ENCODE results near the gene VIPAS39.

VIPAS39 gene

DNA sequence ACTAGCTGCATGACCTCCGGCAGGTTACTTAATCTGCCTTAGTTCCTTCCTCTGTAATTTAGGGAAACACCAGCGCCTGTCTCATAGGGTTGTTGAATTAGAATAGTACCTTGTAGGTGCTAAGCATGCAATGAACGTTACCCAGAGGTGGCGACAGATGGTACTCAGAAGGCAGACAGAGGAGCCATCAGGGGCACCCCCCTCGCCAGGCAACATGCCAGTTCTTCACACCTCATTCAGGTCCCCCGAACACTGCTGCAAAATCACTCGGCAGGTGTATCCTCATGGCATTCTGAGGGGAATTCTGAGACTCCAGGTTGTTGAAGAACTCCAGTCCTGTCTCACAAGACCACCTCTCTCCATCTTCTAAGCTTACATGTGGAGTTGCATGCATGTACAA is 31.2 kb upstream of the VIPAS39 start:
- Histone ChIP-seq H3K36me3 (ENCODE audit: insufficient read depth, low read length) (no peaks in the 10 kb centered on the region), H2AFZ (ENCODE audit: low read length, unreplicated experiment) (no peak overlapping the region), H3K79me2 (ENCODE audit: control insufficient read depth, insufficient read depth, low read length, unreplicated experiment) (no peaks in the 10 kb centered on the region), H3K27me3 (ENCODE audit: insufficient read depth, low read length) (no peaks in the 10 kb centered on the region), H3K27ac (ENCODE audit: low read depth, low read length) (no peak overlapping the region), H3K4me1 (ENCODE audit: control insufficient read depth, insufficient read depth, low read length, unreplicated experiment) (no peaks in the 10 kb centered on the region), H3K4me3 (ENCODE audit: low read depth, low read length) (no peak overlapping the region)

DNA sequence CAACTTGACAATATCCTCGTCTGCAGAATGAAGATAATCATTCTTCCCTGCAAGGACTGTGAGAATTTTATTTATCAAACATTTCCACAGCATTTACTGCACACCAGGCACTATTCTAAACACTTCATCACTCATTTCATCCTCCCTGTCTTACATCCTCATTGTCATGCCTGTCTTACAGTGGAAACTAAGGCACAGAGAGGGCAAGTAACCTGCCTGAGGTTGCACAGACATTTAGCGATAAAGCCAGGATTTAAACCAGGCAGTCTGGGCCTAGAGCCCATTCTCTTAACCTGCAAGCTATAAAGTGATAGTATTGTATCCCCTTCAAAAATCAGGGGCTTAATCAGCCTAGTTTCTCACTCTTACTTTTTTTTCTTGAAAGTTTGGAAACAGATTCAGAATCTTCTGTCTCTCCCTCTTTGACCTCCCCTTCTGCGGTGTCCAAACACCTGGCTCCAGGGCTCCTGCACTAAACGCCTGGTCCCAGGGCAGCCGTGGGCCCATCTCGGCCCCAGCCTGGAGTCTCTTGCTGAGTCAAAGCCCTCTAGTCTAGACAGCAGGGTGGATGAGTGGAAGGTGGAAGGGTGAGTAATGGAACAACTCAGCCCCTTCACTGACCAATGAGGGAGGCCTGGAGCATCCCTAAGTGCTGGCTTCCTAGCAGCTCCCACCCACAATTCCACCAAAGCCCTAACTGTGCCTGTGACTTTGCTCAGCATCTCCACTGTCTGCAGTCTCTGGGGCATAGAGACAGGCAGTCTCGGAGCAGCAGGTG is 28.7 kb upstream of the VIPAS39 start:
- Histone ChIP-seq H3K4me1 (ENCODE audit: control insufficient read depth, insufficient read depth, low read length, unreplicated experiment) (no peaks in the 10 kb centered on the region), H3K79me2 (ENCODE audit: control insufficient read depth, insufficient read depth, low read length, unreplicated experiment) (no peaks in the 10 kb centered on the region), H3K27me3 (ENCODE audit: insufficient read depth, low read length) (no peaks in the 10 kb centered on the region), H3K27ac (ENCODE audit: low read depth, low read length) (no peak overlapping the region), H2AFZ (ENCODE audit: low read length, unreplicated experiment) (no peak overlapping the region), H3K36me3 (ENCODE audit: insufficient read depth, low read length) (no peaks in the 10 kb centered on the region), H3K4me3 (ENCODE audit: low read depth, low read length) (no peak overlapping the region)

DNA sequence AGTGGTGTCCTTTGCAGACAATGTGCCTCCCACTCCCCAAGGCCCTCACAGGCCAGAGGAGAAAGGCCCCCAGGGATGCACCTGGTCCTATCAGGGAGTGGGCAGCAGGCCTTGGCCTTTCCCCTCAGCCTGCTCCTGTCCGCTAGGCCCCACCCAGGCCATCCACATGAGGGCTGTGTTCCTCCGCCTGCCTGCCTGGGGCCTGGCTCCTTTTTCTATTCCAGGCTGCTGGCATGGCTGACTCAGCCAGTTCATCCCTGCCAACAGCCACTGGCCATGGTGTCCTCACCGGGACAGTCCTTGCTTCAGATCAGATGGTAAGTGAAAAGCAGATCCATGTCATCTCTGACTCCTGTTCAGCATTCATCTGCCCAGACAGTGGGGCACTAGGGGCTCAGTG is 27.9 kb upstream of the VIPAS39 start:
- no peaks in the 10 kb centered on the region for H3K79me2 ChIP-seq (ENCODE audit: control insufficient read depth, insufficient read depth, low read length, unreplicated experiment)
- no peak overlapping the region for H3K27ac ChIP-seq (ENCODE audit: low read depth, low read length)
- no peak overlapping the region for H2AFZ ChIP-seq (ENCODE audit: low read length, unreplicated experiment)
- no peaks in the 10 kb centered on the region for H3K36me3 ChIP-seq (ENCODE audit: insufficient read depth, low read length)
- H3K27me3 ChIP-seq (ENCODE audit: insufficient read depth, low read length): no peaks in the 10 kb centered on the region
- H3K4me1 ChIP-seq (ENCODE audit: control insufficient read depth, insufficient read depth, low read length, unreplicated experiment): no peaks in the 10 kb centered on the region
- no peak overlapping the region for H3K4me3 ChIP-seq (ENCODE audit: low read depth, low read length)

DNA sequence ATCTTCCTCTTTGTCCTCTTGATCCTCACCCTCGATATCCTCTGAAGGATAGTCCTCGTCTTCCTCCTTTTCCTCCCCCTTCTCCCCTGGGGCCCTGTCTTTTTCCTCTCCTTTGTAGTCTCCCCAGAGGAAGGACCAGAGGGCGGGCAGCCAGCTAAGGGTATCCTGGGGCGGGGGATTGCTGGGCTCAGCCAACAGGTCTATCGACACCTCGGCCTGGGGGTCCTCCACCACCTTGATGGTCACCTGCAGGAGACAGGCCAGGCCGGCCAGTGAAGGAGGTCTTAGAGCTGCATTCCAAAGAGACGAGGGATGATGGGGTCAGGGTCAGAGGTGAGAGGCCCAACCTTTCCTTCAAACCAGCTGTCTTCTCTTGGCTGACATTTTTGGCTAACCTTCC is 25.0 kb upstream of the VIPAS39 start:
- no peaks in the 10 kb centered on the region for H3K36me3 ChIP-seq (ENCODE audit: insufficient read depth, low read length)
- no peaks in the 10 kb centered on the region for H3K4me1 ChIP-seq (ENCODE audit: control insufficient read depth, insufficient read depth, low read length, unreplicated experiment)
- H2AFZ ChIP-seq (ENCODE audit: low read length, unreplicated experiment): no peak overlapping the region
- no peak overlapping the region for H3K27ac ChIP-seq (ENCODE audit: low read depth, low read length)
- H3K27me3 ChIP-seq (ENCODE audit: insufficient read depth, low read length): no peaks in the 10 kb centered on the region
- no peaks in the 10 kb centered on the region for H3K79me2 ChIP-seq (ENCODE audit: control insufficient read depth, insufficient read depth, low read length, unreplicated experiment)
- no peak overlapping the region for H3K4me3 ChIP-seq (ENCODE audit: low read depth, low read length)

DNA sequence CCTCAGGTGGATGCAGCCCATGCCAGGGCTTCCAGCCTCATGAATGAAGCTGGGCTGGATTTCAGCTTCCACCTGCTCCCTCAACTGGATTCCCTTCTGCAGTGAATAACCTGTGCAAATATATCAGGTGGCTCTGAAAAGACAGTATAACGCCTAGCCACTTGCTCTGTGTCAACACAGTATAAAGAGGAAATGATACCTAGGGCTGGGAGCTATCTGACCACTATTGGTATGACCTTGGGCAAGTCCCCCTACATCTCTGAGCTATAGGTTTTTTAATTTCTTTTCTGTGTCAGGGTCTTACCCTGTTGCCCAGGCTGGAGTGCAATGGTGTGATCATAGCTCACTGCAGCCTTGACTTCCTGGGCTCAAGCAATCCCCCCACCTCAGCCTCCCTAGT is 21.4 kb upstream of the VIPAS39 start:
- H3K4me1 ChIP-seq (ENCODE audit: control insufficient read depth, insufficient read depth, low read length, unreplicated experiment): no peaks in the 10 kb centered on the region
- no peak overlapping the region for H3K27ac ChIP-seq (ENCODE audit: low read depth, low read length)
- H2AFZ ChIP-seq (ENCODE audit: low read length, unreplicated experiment): no peak overlapping the region
- H3K79me2 ChIP-seq (ENCODE audit: control insufficient read depth, insufficient read depth, low read length, unreplicated experiment): no peaks in the 10 kb centered on the region
- no peaks in the 10 kb centered on the region for H3K36me3 ChIP-seq (ENCODE audit: insufficient read depth, low read length)
- H3K27me3 ChIP-seq (ENCODE audit: insufficient read depth, low read length): peaks cover 14% of the 10 kb centered on the region
- H3K4me3 ChIP-seq (ENCODE audit: low read depth, low read length): no peak overlapping the region

DNA sequence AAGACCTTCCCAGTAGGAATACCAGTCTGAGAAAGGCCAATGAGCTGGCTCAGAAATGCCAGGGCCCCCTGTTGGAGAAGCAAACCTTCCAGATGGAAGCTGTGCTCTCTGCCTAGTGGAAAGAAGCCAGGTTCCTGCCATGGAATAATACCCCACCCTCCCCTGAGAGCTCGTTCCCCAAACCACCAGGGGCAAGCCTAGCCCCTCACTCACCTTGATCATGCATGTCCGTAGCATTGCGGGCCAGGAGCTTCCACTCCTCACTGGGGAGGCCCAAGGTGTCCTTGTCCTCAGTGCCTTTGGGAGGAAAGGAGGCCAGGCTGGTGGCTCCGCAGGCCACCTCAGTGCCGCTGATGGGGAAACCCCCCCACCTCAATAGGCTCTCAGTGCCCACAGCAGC is 20.6 kb upstream of the VIPAS39 start:
- peaks cover 15% of the 10 kb centered on the region for H3K27me3 ChIP-seq (ENCODE audit: insufficient read depth, low read length)
- no peaks in the 10 kb centered on the region for H3K36me3 ChIP-seq (ENCODE audit: insufficient read depth, low read length)
- no peaks in the 10 kb centered on the region for H3K4me1 ChIP-seq (ENCODE audit: control insufficient read depth, insufficient read depth, low read length, unreplicated experiment)
- no peak overlapping the region for H3K4me3 ChIP-seq (ENCODE audit: low read depth, low read length)
- H3K79me2 ChIP-seq (ENCODE audit: control insufficient read depth, insufficient read depth, low read length, unreplicated experiment): no peaks in the 10 kb centered on the region
- no peak overlapping the region for H2AFZ ChIP-seq (ENCODE audit: low read length, unreplicated experiment)
- H3K27ac ChIP-seq (ENCODE audit: low read depth, low read length): no peak overlapping the region

DNA sequence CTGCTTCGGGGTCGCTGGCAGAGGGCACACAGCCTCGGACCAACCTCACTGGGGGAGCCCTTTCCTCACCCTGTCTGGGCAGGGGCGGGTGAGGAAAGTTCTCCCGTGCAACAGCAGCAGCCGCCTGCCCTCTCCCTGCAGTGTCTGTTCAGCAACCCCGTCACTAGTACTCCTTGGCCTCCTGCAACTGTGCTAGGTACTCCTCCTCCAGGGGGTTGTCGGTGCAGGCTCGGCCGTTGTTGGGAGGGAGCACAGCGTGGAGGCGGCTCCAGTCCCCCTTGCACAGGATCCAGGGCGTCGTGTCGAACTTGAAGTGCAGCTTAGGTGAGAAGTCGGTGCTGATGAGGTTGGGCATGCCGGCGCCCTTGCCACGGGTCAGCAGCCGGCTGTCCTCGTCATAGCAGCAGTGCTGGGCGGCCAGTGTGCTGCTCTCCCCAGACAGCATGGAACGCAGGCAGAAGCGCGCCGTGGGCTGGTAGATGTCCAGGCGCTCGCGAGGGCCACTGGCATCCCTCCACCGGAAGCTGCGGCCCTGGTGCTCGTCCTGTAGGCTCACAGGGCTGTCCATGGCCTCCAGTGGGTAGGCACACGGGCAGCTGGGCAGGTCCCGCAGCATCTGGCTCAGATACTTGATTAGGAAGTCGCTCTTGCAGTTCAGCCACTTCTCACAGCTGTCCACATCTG is 18.2 kb upstream of the VIPAS39 start:
- Histone ChIP-seq H3K79me2 (ENCODE audit: control insufficient read depth, insufficient read depth, low read length, unreplicated experiment) (no peaks in the 10 kb centered on the region), H3K36me3 (ENCODE audit: insufficient read depth, low read length) (no peaks in the 10 kb centered on the region), H3K27ac (ENCODE audit: low read depth, low read length) (no peak overlapping the region), H3K4me3 (ENCODE audit: low read depth, low read length) (no peak overlapping the region), H3K27me3 (ENCODE audit: insufficient read depth, low read length) (peaks cover 15% of the 10 kb centered on the region), H2AFZ (ENCODE audit: low read length, unreplicated experiment) (no peak overlapping the region), H3K4me1 (ENCODE audit: control insufficient read depth, insufficient read depth, low read length, unreplicated experiment) (no peaks in the 10 kb centered on the region)

DNA sequence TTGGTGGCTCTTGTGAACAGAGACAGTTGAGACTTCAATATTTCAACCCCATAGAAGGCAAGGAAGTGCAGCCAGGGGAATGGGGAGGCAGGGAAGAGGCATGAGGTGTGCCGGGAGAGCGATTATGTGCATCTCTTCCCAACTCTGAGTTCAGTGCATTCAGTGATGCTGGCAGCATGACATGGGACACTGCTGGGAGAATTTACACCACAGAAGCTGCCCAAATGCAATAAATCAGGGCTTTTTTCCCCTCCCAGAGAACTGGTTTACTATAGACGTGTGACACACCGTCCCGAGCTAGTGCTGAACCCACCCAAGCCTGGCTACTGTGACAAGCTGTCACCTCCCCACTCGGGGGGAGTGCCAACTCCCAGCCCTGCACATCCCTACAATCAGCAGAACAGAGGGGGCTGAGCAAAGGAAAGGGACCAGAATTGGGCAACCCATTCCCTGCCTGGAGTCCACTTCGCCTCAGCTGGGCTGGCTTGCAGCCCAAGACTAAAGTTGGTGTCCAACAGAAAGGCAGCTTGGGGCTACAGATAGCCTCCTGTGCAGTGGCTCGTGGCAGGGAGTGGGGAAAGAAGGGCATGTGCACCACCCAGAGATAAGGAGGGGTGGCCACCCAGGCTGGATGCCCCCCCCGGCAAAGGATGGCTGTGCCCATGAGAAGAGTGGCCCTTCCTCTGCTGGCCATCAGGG is 17.2 kb upstream of the VIPAS39 start:
- no peak overlapping the region for H3K4me3 ChIP-seq (ENCODE audit: low read depth, low read length)
- no peak overlapping the region for H2AFZ ChIP-seq (ENCODE audit: low read length, unreplicated experiment)
- H3K27ac ChIP-seq (ENCODE audit: low read depth, low read length): no peak overlapping the region

DNA sequence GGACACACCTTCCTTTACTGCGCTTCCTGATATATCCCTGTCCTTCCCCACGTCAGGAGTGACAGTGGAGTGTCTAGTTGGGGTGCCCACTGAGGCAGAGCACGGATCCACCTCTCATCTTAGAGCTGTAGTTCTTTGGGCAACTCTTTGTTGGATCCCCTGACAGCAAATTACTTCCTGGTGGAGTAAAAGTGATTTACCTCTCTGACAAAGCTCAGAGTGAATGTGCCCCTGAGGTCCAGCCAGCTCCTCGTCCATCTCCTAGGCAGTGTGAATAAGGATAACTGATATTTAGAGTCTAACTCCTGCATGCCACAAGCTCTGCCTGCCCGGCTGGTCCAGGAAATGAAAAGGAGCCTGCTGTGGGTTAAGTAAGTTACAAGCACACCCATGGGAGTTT is 16.5 kb upstream of the VIPAS39 start:
- Histone ChIP-seq H3K27me3 (ENCODE audit: insufficient read depth, low read length) (peaks cover 15% of the 10 kb centered on the region), H2AFZ (ENCODE audit: low read length, unreplicated experiment) (no peak overlapping the region)

More for the DNA sequence above, 17.2 kb upstream of the VIPAS39 start:
- Histone ChIP-seq H3K4me1 (ENCODE audit: control insufficient read depth, insufficient read depth, low read length, unreplicated experiment) (no peaks in the 10 kb centered on the region), H3K36me3 (ENCODE audit: insufficient read depth, low read length) (no peaks in the 10 kb centered on the region), H3K79me2 (ENCODE audit: control insufficient read depth, insufficient read depth, low read length, unreplicated experiment) (no peaks in the 10 kb centered on the region), H3K27me3 (ENCODE audit: insufficient read depth, low read length) (peaks cover 15% of the 10 kb centered on the region)

DNA sequence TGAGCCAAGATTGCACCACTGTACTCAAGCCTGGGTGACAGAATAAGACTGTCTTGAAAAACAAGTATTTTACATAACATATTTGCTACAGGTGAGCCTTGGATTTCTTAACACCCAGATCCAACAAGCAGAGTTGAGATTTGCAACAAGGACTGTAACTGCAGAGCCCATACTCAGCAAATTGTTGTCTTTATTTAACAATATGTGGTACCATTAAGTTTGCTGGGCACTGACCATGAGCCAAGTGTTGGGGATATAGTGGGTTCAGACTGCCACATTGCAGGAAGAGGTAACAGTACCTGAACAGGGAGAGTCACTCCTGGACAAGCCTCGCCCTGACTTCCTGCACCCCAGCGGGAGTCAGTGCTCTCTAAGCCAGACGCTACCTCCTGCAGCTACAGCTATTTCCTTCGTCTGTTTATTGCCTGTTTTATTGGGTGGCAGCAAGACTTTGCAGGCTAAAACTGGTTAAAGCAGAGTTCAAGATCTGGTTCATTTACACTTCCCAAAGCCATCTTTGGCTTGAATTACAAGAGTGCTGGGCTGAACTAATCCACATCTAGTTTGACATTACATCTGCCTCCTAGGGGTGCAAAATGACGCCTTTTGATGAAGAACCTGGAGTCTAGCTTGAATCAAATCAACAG is 12.9 kb upstream of the VIPAS39 start:
- no peak overlapping the region for H3K27ac ChIP-seq (ENCODE audit: low read depth, low read length)

More for the DNA sequence above, 16.5 kb upstream of the VIPAS39 start:
- Histone ChIP-seq H3K79me2 (ENCODE audit: control insufficient read depth, insufficient read depth, low read length, unreplicated experiment) (no peaks in the 10 kb centered on the region), H3K4me3 (ENCODE audit: low read depth, low read length) (no peak overlapping the region), H3K27ac (ENCODE audit: low read depth, low read length) (no peak overlapping the region), H3K4me1 (ENCODE audit: control insufficient read depth, insufficient read depth, low read length, unreplicated experiment) (no peaks in the 10 kb centered on the region), H3K36me3 (ENCODE audit: insufficient read depth, low read length) (peaks cover 6% of the 10 kb centered on the region; the same call in 1 of the 2 replicates)

More for the DNA sequence above, 12.9 kb upstream of the VIPAS39 start:
- H3K4me3 ChIP-seq (ENCODE audit: low read depth, low read length): no peak overlapping the region
- no peaks in the 10 kb centered on the region for H3K79me2 ChIP-seq (ENCODE audit: control insufficient read depth, insufficient read depth, low read length, unreplicated experiment)
- peaks cover 15% of the 10 kb centered on the region for H3K27me3 ChIP-seq (ENCODE audit: insufficient read depth, low read length)
- H2AFZ ChIP-seq (ENCODE audit: low read length, unreplicated experiment): no peak overlapping the region
- no peaks in the 10 kb centered on the region for H3K4me1 ChIP-seq (ENCODE audit: control insufficient read depth, insufficient read depth, low read length, unreplicated experiment)
- H3K36me3 ChIP-seq (ENCODE audit: insufficient read depth, low read length): peaks cover 25% of the 10 kb centered on the region
